Neural crest cell (in vitro differentiated cells): Measurements from ENCODE around the gene SNUPN. TPM values are rescaled to one million over a fixed set of nuclear protein-coding genes. Genes with fewer than 3 reads are reported as not detected.

Experiments used
- DNase-seq: peaks from one replicate; pipeline ENCODE4 v3.0.0; 2021; ENCODE audit warnings: low read depth, mixed read lengths, low spot score
- H3K27ac Mint-ChIP-seq: one replicate; pipeline ENCODE4 v1.8.0; 2021; ENCODE audit warnings: mild to moderate bottlenecking, mixed read lengths; ENCODE audit not compliant: unreplicated experiment
- H3K27me3 Mint-ChIP-seq: 2 replicates; pipeline ENCODE4 v1.8.0; 2021; ENCODE audit warnings: low read depth, mild to moderate bottlenecking, mixed read lengths
- H3K36me3 Mint-ChIP-seq: 2 replicates; pipeline ENCODE4 v1.8.0; 2021; ENCODE audit warnings: low read depth, mild to moderate bottlenecking, mixed read lengths
- H3K4me1 Mint-ChIP-seq: 2 replicates; pipeline ENCODE4 v1.8.0; 2021; ENCODE audit warnings: mixed read lengths
- H3K4me3 Mint-ChIP-seq: one replicate; pipeline ENCODE4 v1.8.0; 2021; ENCODE audit warnings: mild to moderate bottlenecking, mixed read lengths
- H3K9me3 Mint-ChIP-seq: 2 replicates; pipeline ENCODE4 v1.8.0; 2021; ENCODE audit warnings: mixed read lengths
- CTCF ChIP-seq: fragments of 200-600 bp; sonication (generic); conservative IDR thresholded peaks from 2 replicates; pipeline ENCODE4 v1.5.0; 2021; ENCODE audit warnings: antibody characterized with exemption, mild to moderate bottlenecking
- total RNA-seq: library from RNA; stranded (reverse); gene quantifications from 2 replicates; pipeline ENCODE4 v1.2.1, GENCODE V29; 2021

SNUPN gene
- total RNA-seq, 1 donor from 2014 or later, result 21.3 TPM

GRCh38 chr15:75651810-75652543, 26.5 kb upstream of the SNUPN start:
- Mint-ChIP-seq H3K4me1 (peaks cover 52% of the 10 kb centered on the region), H3K27ac (no peak overlapping the region), H3K4me3 (peak overlapping the region; percentile 97), H3K36me3 (peaks cover 3% of the 10 kb centered on the region), H3K27me3 (no peaks in the 10 kb centered on the region), H3K9me3 (no peaks in the 10 kb centered on the region)
- no peak for DNase-seq
- TF ChIP-seq CTCF, result no peak

GRCh38 chr15:75650908-75651809, 25.6 kb upstream of the SNUPN start:
- Mint-ChIP-seq H3K4me3 (peak overlapping the region; percentile 97), H3K4me1 (peaks cover 58% of the 10 kb centered on the region), H3K27ac (peak overlapping the region; percentile 53), H3K9me3 (no peaks in the 10 kb centered on the region), H3K27me3 (no peaks in the 10 kb centered on the region), H3K36me3 (peaks cover 3% of the 10 kb centered on the region)
- TF ChIP-seq CTCF, result no peak
- no peak for DNase-seq

- DNase-seq, result no peak
- H3K4me1 Mint-ChIP-seq, result peaks cover 58% of the 10 kb centered on the region
- H3K27ac Mint-ChIP-seq, result no peak overlapping the region
- H3K9me3 Mint-ChIP-seq, result no peaks in the 10 kb centered on the region
- no peak for TF ChIP-seq CTCF
- H3K27me3 Mint-ChIP-seq, result no peaks in the 10 kb centered on the region
- H3K36me3 Mint-ChIP-seq, result peaks cover 3% of the 10 kb centered on the region
- peak overlapping the region; percentile 97 for H3K4me3 Mint-ChIP-seq
Observed at GRCh38 chr15:75649848-75650247, 24.3 kb upstream of the SNUPN start.

- H3K27me3 Mint-ChIP-seq, result no peaks in the 10 kb centered on the region
- no peak for DNase-seq
- H3K36me3 Mint-ChIP-seq, result peaks cover 3% of the 10 kb centered on the region
- no peak for TF ChIP-seq CTCF
- H3K9me3 Mint-ChIP-seq, result no peaks in the 10 kb centered on the region
- peak overlapping the region; percentile 97 for H3K4me3 Mint-ChIP-seq
- H3K27ac Mint-ChIP-seq, result peak overlapping the region; percentile 87
- peaks cover 58% of the 10 kb centered on the region for H3K4me1 Mint-ChIP-seq
Observed at GRCh38 chr15:75649045-75649761, 23.7 kb upstream of the SNUPN start.
